ENCODE data around the gene NRIP3. TPM values are rescaled to one million over a fixed set of nuclear protein-coding genes. Genes with fewer than 3 reads are reported as not detected.
A peak's percentile ranks its signal among the peaks of the same experiment; 100 is the strongest.

NRIP3 gene
- total RNA-seq, 1 donor from 2014 or later: 1.3 TPM

- Histone ChIP-seq H3K4me1 (peaks cover 15% of the 10 kb centered on the region), H3K4me3 (no peak overlapping the region), H3K27ac (no peak overlapping the region), H3K27me3 (peaks cover 7% of the 10 kb centered on the region), H3K36me3 (no peaks in the 10 kb centered on the region), H3K9me3 (no peaks in the 10 kb centered on the region)
- intact Hi-C loops (cut with DNase I): no loop called here
- ATAC-seq: no peak
- no peak for TF ChIP-seq CTCF (IDR thresholded peaks at IDR 0.05)
- no peak for DNase-seq
Observed at GRCh38 chr11:9008011-9008550, 4.3 kb upstream of the NRIP3 start.

GRCh38 chr11:9005087-9005486 lies 1.3 kb upstream of the NRIP3 start:
- no peak for TF ChIP-seq CTCF (IDR thresholded peaks at IDR 0.05)
- Histone ChIP-seq H3K27ac (no peak overlapping the region), H3K27me3 (peaks cover 32% of the 10 kb centered on the region), H3K36me3 (no peaks in the 10 kb centered on the region), H3K9me3 (no peaks in the 10 kb centered on the region), H3K4me3 (no peak overlapping the region), H3K4me1 (peaks cover 19% of the 10 kb centered on the region)
- intact Hi-C loops (cut with DNase I): no loop called here
- DNase-seq: no peak
- ATAC-seq: no peak

- peaks cover 19% of the 10 kb centered on the region for H3K4me1 ChIP-seq
- peak; percentile 21 for ATAC-seq
- peak; percentile 68 for DNase-seq
- peaks cover 33% of the 10 kb centered on the region for H3K27me3 ChIP-seq
- no peak overlapping the region for H3K27ac ChIP-seq
- intact Hi-C loops (cut with DNase I): no loop called here
- H3K9me3 ChIP-seq: no peaks in the 10 kb centered on the region
- TF ChIP-seq CTCF (IDR thresholded peaks at IDR 0.05): no peak
- H3K36me3 ChIP-seq: no peaks in the 10 kb centered on the region
- H3K4me3 ChIP-seq: peak overlapping the region; percentile 52
Observed at GRCh38 chr11:9004183-9004926, 554 bp upstream of the NRIP3 start.

- Histone ChIP-seq H3K36me3 (no peaks in the 10 kb centered on the region), H3K9me3 (no peaks in the 10 kb centered on the region), H3K27me3 (peaks cover 33% of the 10 kb centered on the region), H3K4me1 (peaks cover 19% of the 10 kb centered on the region), H3K4me3 (peak overlapping the region; percentile 52), H3K27ac (no peak overlapping the region)
- no peak for TF ChIP-seq CTCF (IDR thresholded peaks at IDR 0.05)
- DNase-seq (no peak), ATAC-seq (no peak)
- intact Hi-C loops (cut with DNase I): no loop called here
Observed at GRCh38 chr11:9002920-9003572, 755 bp downstream of the NRIP3 start.

- intact Hi-C loops (cut with DNase I): no loop called here
- peak; percentile 85 for ATAC-seq
- H3K27ac ChIP-seq: no peak overlapping the region
- peaks cover 33% of the 10 kb centered on the region for H3K27me3 ChIP-seq
- TF ChIP-seq CTCF (IDR thresholded peaks at IDR 0.05): no peak
- no peak for DNase-seq
- H3K36me3 ChIP-seq: no peaks in the 10 kb centered on the region
- no peaks in the 10 kb centered on the region for H3K9me3 ChIP-seq
- H3K4me3 ChIP-seq: no peak overlapping the region
- peaks cover 19% of the 10 kb centered on the region for H3K4me1 ChIP-seq
Observed at GRCh38 chr11:9001736-9002135, 2.1 kb downstream of the NRIP3 start.

Measured in upper lobe of right lung (tissue), 1 donor.